K562 (cell line): Measurements from ENCODE around the gene RSPH9. TPM values are rescaled to one million over a fixed set of nuclear protein-coding genes. Genes with fewer than 3 reads are reported as not detected.

Experiments
- ATF7 ChIP-seq: fragments of 450-650 bp; IDR thresholded peaks from 2 replicates; pipeline ENCODE4 v1.7.1; 2014; ENCODE audit warnings: mild to moderate bottlenecking, moderate library complexity
- ELF2 ChIP-seq: fragments of 250-450 bp; sonication (Bioruptor Pico); IDR thresholded peaks from 2 replicates; pipeline ENCODE4 v1.5.0; 2021; ENCODE audit warnings: mild to moderate bottlenecking
- HDGF ChIP-seq: fragments of 450-650 bp; IDR thresholded peaks from 2 replicates; pipeline ENCODE4 v1.6.1; 2016
- NEUROD1 ChIP-seq: fragments of 150-350 bp; IDR thresholded peaks from 2 replicates; pipeline ENCODE4 v1.6.1; 2014; ENCODE audit warnings: borderline replicate concordance, low read length, low read depth; ENCODE audit not compliant: partially characterized antibody
- NR2F6 ChIP-seq: fragments of 450-650 bp; formaldehyde crosslinking; IDR thresholded peaks from 2 replicates; pipeline ENCODE4 v1.4.0; 2020; ENCODE audit warnings: mild to moderate bottlenecking
- ZNF274 ChIP-seq: IDR thresholded peaks from 2 replicates; pipeline ENCODE4 v1.6.1; 2011; ENCODE audit warnings: low read depth, mild to moderate bottlenecking, low read length, moderate library complexity, borderline replicate concordance
- ZNF584 ChIP-seq: fragments of 200-800 bp; sonication (Bioruptor generic); IDR thresholded peaks from 2 replicates; pipeline ENCODE4 v1.6.1; 2016; ENCODE audit warnings: low read depth, mild to moderate bottlenecking, missing genetic modification characterization, missing compliant biosample characterization
- polyA plus RNA-seq, 8 experiments: library from polyadenylated mRNA; depleted of rRNA in 4 of 8; stranded (reverse) in 5 of 8; unstranded in 3 of 8; fragments of >200 nt; fragmentation: Nextera tagmentation in 2 of 8; fragmentation: Illumina TruSeq in 1 of 8; extraction: Ambion mirVana in 2 of 8; extraction: Trizol in 1 of 8; gene quantifications; 2 replicates each; pipeline versions ENCODE4 v1.2.1 to v1.2.3, GENCODE V29; 2011 to 2014; ENCODE audit warnings: inconsistent platforms in 1 of 8, missing spikeins in 1 of 8
- total RNA-seq, 7 experiments: library from RNA; depleted of rRNA in 6 of 7; stranded (reverse); fragments of >200 nt in 6 of 7; fragmentation: Illumina TruSeq in 2 of 7; extraction: Trizol in 2 of 7; gene quantifications; 2 replicates each; pipeline versions ENCODE4 v1.2.1 to v1.2.3, GENCODE V29; 2011 to 2021; ENCODE audit warnings: low replicate concordance in 1 of 7
- TF ChIP-seq, protein P1 (sequence below): sonication (generic); formaldehyde crosslinking; IDR thresholded peaks from 2 replicates; pipeline ENCODE4 v1.8.0; 2022; ENCODE audit warnings: missing genetic modification reagents, mild to moderate bottlenecking, borderline replicate concordance
- TF ChIP-seq, protein P2 (sequence below): sonication (generic); formaldehyde crosslinking; IDR thresholded peaks from 2 replicates; pipeline ENCODE4 v1.8.1; 2023; ENCODE audit warnings: mild to moderate bottlenecking, missing genetic modification reagents
- TF ChIP-seq, protein P3 (sequence below): sonication (generic); formaldehyde crosslinking; IDR thresholded peaks from 2 replicates; pipeline ENCODE4 v1.8.0; 2022; ENCODE audit warnings: missing genetic modification reagents, mild to moderate bottlenecking, moderate library complexity, borderline replicate concordance
- TF ChIP-seq, protein P4 (sequence below): fragments of 250-450 bp; sonication (Bioruptor Pico); IDR thresholded peaks from 2 replicates; pipeline ENCODE4 v1.9.0; 2021; ENCODE audit warnings: mild to moderate bottlenecking, inconsistent platforms
- TF ChIP-seq, protein P5 (sequence below): sonication (generic); formaldehyde crosslinking; IDR thresholded peaks from 2 replicates; pipeline ENCODE4 v1.8.1; 2023; ENCODE audit warnings: mild to moderate bottlenecking, missing genetic modification reagents

The RSPH9 gene
- total and polyA plus RNA-seq, 9 of the 15 experiments (the other 6 are each of a cell fraction or from before 2014, with no cell fraction given) = 0.05 to 0.60 (median 0.39) TPM; not detected in 6

DNA sequence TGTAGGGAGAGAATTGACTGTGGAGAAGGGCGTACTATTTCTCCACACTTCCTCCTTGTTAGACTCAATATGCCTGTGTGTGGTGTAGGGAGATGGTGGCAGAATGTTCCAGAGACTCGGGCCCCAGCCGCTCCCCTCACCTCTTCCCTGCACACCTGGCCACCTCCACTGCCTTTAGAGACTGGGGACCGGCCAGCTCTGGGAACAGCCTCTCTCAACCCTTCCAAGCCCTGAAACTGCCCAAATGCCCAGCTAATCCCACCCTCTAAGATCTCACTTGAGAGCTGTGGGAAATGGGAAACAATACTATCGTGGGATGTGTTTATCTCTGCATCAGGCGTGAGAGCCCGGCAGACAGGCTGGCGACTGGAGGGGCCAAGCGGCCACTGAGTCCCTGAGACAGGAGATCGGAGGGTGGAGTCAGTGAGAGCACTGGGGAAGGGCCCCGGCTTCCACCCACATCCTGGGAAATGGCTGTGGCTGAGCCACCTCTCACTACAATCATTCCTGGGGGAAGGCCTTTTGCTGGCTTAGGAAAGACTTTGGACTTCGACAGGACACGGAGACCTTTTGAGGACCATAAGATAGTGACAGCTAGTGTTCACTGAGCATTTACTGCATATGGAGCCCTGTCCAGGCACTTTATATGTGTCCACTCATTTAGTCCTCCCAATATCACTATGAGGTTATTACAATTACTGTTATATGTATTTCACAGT is 73.7 kb downstream of the RSPH9 start (continued):
- TF ChIP-seq, protein P1, sequence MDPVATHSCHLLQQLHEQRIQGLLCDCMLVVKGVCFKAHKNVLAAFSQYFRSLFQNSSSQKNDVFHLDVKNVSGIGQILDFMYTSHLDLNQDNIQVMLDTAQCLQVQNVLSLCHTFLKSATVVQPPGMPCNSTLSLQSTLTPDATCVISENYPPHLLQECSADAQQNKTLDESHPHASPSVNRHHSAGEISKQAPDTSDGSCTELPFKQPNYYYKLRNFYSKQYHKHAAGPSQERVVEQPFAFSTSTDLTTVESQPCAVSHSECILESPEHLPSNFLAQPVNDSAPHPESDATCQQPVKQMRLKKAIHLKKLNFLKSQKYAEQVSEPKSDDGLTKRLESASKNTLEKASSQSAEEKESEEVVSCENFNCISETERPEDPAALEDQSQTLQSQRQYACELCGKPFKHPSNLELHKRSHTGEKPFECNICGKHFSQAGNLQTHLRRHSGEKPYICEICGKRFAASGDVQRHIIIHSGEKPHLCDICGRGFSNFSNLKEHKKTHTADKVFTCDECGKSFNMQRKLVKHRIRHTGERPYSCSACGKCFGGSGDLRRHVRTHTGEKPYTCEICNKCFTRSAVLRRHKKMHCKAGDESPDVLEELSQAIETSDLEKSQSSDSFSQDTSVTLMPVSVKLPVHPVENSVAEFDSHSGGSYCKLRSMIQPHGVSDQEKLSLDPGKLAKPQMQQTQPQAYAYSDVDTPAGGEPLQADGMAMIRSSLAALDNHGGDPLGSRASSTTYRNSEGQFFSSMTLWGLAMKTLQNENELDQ = no peak
- TF ChIP-seq ZNF584 (CRISPR knock-in tag) (0 out of 2 replicates have a peak, but pooled peaks have one; percentile 49), HDGF (no peak), NR2F6 (no peak), ATF7 (no peak), NEUROD1 (no peak), ZNF274 (no peak), ELF2 (CRISPR knock-in tag) (0 out of 2 replicates have a peak, but pooled peaks have one; percentile 33)
- TF ChIP-seq, protein P2, sequence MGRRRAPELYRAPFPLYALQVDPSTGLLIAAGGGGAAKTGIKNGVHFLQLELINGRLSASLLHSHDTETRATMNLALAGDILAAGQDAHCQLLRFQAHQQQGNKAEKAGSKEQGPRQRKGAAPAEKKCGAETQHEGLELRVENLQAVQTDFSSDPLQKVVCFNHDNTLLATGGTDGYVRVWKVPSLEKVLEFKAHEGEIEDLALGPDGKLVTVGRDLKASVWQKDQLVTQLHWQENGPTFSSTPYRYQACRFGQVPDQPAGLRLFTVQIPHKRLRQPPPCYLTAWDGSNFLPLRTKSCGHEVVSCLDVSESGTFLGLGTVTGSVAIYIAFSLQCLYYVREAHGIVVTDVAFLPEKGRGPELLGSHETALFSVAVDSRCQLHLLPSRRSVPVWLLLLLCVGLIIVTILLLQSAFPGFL (CRISPR knock-in tag) = 0 out of 2 replicates have a peak, but pooled peaks have one; percentile 16
- TF ChIP-seq, protein P3, sequence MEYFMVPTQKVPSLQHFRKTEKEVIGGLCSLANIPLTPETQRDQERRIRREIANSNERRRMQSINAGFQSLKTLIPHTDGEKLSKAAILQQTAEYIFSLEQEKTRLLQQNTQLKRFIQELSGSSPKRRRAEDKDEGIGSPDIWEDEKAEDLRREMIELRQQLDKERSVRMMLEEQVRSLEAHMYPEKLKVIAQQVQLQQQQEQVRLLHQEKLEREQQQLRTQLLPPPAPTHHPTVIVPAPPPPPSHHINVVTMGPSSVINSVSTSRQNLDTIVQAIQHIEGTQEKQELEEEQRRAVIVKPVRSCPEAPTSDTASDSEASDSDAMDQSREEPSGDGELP (CRISPR knock-in tag) = 0 out of 2 replicates have a peak, but pooled peaks have one; percentile 13
- TF ChIP-seq, protein P4, sequence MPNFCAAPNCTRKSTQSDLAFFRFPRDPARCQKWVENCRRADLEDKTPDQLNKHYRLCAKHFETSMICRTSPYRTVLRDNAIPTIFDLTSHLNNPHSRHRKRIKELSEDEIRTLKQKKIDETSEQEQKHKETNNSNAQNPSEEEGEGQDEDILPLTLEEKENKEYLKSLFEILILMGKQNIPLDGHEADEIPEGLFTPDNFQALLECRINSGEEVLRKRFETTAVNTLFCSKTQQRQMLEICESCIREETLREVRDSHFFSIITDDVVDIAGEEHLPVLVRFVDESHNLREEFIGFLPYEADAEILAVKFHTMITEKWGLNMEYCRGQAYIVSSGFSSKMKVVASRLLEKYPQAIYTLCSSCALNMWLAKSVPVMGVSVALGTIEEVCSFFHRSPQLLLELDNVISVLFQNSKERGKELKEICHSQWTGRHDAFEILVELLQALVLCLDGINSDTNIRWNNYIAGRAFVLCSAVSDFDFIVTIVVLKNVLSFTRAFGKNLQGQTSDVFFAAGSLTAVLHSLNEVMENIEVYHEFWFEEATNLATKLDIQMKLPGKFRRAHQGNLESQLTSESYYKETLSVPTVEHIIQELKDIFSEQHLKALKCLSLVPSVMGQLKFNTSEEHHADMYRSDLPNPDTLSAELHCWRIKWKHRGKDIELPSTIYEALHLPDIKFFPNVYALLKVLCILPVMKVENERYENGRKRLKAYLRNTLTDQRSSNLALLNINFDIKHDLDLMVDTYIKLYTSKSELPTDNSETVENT = no peak
- TF ChIP-seq, protein P5, sequence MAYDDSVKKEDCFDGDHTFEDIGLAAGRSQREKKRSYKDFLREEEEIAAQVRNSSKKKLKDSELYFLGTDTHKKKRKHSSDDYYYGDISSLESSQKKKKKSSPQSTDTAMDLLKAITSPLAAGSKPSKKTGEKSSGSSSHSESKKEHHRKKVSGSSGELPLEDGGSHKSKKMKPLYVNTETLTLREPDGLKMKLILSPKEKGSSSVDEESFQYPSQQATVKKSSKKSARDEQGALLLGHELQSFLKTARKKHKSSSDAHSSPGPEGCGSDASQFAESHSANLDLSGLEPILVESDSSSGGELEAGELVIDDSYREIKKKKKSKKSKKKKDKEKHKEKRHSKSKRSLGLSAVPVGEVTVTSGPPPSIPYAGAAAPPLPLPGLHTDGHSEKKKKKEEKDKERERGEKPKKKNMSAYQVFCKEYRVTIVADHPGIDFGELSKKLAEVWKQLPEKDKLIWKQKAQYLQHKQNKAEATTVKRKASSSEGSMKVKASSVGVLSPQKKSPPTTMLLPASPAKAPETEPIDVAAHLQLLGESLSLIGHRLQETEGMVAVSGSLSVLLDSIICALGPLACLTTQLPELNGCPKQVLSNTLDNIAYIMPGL (CRISPR knock-in tag) = no peak
- TF ChIP-seq, all 486 proteins: peak for 11
